COR-L47 (cell line): ENCODE data around the gene FCER1G.
"Not testable (repeated sequence)": the region's sequence is repeated elsewhere in the genome, so short reads cannot be mapped to it uniquely, and the experiment has no call there.

ENCODE experiments used
- DNase-seq: peaks from one replicate; lab custom pipeline; 2025; lab: John Stamatoyannopoulos, UW

FCER1G gene

DNA sequence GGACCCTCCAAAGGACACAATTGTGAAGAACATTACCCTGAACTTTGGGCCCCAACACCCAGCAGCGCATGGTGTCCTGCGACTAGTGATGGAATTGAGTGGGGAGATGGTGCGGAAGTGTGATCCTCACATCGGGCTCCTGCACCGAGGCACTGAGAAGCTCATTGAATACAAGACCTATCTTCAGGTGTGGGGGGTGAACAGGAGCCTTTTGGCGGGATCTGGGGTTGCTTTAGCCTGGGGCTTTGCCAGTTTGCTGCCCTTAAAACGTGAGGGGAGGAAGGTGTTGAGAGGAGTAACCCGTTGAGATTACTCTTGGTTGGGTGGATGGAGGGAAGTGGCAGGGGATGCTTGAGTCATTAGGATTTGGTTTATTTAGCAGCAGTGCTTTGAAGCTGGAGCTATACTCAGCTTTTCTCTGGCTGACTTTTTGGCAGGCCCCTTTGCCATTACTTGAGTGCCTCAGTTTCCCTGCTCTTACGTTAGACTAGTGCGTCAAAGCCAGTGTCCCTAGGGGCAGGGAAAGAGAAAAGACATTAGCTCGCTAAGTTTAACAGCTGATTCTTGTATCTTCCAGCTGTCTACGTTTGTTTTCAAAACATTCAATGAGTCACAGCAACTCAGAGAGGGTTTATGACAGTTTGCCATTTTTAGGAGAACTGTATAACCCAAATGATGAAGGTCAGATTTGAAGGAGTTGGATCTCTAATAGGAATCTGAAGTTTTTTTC is 8.5 kb upstream of the FCER1G start:
- no peak for DNase-seq

DNA sequence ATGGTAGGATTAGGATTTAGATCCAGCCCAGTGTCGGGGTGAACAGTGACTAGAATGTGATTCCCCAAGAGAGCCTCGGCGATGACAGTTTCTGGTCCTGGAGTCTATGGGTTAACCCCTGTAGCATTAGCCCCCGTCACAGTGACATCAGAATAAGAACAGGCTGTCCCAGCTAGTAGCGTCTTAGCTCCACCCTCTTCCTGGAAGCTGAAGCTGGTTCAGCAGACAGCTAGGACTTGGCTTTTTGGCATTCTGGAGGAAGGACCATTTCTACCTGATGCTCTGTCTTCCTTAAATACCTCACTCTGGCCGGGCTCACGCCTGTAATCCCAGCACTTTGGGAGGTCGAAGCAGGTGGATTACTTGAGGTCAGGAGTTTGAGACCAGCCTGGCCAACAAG is 7.9 kb upstream of the FCER1G start:
- no peak for DNase-seq

DNA sequence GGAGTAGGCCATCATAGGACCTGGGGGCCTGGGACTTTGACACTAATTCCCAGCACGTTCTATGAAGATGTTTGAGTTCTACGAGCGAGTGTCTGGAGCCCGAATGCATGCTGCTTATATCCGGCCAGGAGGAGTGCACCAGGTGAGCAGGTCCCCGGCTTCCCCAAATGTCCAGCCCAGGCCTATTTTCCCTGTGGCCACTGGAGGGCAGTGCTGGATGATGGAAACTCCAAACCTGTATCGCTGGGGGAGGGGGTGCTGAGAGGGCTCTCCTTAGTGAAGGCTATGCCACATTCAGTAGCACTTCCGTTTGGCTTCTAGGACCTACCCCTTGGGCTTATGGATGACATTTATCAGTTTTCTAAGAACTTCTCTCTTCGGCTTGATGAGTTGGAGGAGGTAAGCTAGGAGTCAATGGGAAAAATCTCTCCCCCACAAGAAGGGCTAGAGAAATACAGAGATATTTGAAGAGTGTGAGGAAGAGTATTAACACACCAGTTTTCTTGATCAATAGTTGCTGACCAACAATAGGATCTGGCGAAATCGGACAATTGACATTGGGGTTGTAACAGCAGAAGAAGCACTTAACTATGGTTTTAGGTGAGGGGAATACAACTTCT is 5.2 kb upstream of the FCER1G start:
- DNase-seq, result peak; percentile 84

DNA sequence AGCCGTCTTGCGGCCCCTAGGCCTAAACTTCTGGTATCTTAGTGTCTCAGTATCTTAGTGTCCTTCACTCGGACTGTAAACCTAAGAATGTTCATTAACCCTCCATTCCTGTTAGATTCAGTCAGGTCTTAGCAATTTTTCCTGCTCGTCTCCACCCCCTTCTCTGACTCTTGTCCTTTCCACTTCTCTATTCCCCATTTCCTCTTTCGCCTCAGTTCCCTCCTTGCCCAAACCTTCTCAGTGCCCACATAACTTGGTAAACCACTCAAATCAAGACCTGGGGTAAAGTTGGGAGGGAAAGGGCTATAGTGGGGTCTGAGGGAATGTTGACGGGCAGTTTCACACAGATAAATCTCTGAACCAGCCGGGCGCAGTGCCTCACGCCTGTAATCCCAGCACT is 726 bp upstream of the FCER1G start:
- DNase-seq, result no peak

DNA sequence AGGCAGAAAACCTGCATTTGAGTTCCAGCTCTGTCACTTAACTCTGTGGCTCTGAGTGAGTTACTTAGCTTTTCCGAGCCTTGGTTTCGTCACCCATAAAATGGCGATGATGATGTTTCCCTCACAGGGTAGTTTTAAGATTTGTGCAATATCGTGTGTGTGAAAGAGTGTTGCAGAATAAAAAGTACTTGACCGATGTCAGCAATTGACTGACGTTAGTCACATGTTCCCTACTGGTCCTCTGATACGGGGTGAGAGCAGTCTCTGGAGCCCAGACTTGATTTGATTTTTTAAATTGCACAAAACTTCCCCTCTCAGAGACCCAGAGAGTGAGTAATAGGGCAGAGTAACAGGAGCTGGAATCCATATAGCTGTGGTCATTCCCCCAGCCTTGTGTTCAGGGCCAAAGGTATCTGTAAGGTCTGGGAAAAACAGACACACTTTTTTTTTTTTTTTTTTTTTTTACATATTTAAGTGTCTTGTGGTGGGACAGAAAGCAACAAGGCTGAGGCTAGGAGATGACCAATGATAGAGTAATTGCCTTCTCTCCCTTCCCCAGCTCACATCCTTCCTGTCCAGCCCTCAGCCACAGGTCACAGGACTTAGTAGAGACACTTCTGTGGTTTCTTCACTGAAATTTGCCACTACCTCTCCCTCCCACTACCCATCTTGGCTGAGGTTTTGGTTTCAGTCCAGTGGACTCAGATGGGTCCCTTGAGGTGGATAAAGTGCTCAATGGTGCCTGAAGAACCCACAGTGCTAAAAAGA is 2.0 kb downstream of the FCER1G start:
- no peak for DNase-seq

DNA sequence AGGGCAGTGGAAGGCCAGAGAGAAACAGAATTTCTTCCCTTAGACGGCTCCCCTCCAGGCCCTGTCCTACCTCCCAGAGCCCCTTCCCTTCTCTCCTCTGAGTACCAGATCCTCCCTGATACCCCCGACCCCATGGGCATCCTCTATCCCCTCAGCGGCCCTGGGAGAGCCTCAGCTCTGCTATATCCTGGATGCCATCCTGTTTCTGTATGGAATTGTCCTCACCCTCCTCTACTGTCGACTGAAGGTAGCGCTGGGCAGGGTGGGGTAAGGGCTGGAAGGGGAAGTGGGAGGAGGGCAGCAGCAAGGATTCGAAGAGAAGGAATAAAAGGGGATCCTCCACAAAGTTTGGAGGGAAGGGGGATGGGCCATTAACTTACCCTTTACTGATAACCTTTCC is 2.7 kb downstream of the FCER1G start:
- no peak for DNase-seq

DNA sequence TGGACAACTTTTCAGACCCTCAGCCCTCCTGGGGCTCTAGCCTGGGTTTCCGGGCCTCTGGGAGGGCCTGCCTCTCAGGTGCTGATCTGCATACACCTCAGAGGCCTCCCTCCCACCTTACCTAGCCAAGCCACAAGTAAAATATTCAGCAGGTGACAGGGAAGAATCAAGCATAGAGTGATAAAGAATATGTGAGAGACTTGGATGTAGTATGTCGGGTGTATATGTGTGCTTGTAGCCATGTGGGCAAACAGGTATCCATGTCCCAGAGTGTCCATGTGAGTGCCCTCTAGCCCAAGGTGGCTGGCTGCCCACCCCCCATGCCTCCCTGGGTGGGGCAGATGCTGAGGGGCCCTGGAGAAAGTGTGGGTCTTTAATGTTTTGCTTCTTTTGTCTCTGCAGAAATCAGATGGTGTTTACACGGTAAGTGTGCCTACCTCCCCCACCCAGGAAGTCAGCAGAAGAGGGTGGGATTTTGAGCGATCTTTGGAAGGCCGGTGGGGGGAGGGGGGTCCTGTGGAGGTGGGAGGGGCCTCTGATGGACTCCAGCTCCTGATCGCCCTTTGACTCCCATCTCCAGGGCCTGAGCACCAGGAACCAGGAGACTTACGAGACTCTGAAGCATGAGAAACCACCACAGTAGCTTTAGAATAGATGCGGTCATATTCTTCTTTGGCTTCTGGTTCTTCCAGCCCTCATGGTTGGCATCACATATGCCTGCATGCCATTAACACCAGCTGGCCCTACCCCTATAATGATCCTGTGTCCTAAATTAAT is 3.4 kb downstream of the FCER1G start:
- DNase-seq, result no peak

DNA sequence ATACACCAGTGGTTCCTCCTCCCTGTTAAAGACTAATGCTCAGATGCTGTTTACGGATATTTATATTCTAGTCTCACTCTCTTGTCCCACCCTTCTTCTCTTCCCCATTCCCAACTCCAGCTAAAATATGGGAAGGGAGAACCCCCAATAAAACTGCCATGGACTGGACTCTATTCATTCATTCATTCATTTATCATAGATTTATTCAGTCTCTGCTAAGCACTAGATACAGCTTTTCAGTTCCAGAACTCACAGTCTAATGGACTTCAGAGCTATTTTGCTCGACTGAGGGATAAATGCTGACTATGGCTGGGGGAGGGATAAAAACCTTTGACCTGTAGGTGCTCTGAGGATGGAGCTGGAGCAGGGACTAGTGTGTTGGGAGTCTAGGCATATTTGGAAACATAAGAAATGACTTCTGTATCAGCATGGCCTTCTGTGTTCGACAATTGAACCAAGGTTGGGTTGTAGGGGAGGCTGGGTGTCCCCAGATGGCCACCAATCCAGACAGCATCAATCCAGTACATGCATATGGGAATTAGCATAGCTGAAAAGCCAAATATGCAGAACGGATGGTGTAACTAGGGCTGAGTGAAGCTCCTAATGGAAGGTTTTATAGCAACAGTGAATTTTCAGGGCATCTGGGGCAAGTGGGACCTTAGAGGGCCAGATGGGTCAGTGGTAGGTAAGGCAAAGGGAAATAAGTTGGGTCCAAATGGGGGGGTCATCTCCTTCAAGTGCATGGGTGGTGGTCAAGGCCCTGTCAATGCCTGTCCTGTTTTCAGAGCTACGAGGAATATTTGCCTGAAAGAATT is 4.2 kb downstream of the FCER1G start:
- DNase-seq, result no peak

DNA sequence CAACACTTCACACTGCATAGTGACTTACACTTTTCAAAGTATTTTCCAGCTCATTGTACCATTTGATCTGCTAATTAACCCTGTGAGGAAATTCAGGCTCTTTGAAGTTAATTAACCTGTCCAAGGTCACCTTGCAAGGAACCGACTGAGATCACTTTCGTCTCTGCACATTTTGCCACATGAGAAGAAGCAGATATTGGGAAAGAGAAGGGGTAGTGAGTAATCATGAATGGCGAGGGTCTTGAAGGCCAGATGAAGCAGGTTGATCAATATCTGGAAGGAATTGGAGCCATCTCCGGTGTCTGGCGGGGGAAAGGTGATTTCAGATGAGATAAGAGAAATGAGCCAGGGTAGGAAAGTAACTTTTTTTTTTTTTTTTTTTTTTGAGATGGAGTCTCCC is 4.9 kb downstream of the FCER1G start:
- no peak for DNase-seq

DNA sequence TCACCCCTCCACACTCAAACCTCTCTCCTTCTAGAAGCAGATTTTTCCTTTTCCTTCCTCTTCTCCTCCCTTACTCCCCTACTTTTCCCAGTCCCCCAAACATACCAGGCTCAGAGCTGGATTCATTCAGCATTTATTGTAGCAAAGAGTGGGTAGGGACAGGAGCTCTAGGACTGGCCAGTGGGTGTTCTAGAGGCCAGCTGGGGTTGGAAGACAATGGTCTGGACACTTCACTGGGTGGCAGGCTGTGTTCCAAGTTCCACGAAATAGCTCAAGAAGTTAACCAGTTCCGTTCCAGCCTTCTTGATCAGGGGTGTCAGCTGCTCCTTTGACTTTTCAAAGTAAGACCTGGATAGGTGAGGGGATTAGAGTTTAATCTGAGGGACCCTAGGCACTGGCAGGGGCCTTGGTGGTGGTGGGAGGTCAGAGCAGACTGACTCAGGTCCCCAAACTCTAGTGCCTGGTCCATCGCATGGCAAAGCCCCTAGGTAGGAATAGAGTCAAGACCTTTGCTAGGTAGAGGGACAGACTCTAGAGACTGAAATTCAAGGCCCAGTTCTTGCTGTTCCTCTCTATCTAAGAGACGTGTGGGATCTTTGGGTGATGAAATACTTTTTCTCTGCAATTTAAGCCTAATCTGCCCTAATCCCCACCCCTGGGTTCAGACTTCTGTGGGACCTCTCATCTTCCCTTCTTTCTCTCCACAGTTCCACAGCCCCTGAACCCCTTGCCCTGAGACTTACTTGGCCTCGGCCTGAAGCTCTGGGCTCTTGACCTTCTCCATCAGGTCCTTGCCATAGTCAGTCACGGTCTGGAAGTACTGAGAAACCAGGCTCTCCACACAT is 7.3 kb downstream of the FCER1G start:
- DNase-seq, result no peak

DNA sequence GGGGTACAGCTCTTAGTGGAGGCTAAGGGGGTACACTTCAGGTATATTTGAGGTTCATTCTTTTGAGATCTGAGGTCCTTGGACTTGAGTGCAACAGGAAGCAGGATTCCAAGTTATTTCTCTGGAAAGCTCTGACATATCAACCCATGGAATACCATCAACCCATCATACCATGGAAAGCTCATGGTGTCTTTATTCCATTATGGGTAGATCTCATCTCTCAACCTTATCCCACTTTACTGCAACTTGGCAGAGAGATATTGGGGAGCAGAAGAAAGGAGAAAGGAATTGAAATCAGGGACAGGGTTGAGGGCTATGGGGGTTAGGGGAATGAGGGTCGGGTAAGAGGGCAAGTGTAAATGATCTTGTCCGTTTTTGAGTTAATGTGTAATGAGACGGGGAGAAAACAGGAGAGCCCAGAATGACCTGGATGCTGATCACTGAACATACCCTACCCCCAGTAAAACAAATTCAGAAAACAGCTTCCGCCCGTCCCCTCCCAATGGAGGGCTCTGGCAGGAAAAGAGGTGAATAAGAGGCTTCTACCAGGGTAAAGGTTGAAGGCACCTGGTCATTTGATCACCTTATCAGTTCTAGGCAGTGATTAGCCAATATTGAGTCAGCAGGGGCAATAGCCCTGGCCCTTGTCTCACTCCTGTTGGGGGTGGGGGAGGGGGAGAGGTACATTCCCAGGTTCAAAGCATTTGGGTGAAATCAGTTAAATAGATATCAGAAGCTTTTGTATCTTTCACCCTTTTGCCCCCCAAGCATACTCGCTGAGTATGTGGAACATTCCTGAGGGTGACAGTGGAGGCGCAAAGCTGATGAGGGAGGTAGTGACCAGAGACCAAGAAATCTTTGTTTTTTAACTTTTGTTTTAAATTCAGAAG is 9.0 kb downstream of the FCER1G start:
- DNase-seq, result no peak

DNA sequence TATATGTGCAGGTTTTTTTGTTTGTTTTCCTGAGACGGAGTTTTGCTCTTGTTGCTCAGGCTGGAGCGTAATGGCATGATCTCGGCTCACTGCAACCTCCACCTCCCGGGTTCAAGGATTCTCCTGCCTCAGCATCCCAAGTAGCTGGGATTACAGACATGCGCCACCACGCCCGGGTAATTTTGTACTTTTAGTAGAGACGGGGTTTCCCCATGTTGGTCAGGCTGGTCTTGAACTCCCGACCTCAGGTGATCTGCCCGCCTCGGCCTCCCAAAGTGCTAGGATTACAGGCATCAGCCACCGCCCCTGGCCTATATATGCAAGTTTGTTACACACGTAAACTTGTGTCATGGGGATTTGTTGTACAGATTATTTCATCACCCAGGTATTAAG is 9.6 kb downstream of the FCER1G start:
- DNase-seq, result not testable (repeated sequence)

DNA sequence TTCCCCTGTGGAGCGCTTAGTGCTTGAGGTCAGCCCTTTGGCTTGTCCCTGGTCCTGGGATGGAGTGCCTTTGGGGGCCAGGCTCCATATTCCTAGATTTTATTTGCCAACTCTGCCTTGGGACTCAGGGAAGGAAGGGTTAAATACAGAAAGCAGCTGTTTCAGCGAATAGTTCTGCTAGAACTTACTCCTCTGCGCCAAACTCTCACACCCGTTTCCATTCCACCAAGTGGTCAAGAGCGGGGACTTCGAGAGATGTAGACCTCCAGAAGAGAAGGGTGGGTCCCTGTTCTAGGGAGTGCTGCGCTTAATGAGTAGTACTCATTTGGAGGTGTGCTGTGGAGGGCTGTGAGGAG is 10.1 kb downstream of the FCER1G start:
- DNase-seq, result no peak

DNA sequence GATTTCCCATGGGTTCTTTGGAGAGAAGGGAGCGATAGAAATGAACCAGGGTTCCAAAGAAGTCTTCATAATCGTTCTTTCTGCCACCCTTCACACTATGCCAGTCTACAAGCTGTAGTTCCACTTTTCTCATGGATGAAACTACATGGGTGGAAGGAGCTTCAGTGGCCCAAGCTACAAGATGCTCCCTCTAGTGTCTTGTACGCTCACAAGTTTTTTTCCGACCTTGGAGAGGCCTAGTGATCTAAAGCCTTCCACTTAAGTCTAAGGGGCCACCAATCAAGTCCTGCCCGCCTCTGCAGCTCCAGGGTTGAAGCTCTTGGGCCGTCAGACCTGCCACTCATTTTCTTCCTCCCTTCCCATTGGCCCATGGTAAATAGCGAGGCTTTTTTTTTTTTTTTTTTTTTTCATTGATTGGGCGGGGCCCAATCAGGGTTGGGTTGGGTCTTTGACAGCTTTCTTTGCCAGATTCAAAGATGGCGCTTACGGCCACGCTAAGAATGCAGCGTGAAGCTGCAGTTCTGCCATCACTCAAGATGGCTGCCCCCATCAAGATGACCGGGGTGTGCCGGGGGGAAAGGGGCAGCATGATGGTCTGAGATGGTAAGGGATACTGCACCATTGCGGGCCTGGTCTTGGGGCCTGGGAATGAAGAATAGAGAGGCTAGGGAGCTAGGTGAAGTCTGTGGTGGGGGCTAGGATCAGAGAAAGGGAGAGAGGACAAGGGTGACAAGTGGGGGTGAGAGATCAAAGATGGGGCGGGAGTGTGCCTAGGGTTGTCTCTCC is 10.6 kb downstream of the FCER1G start, which contains the start of gene TOMM40L:
Gene TOMM40L (plus strand): TSS at position 527 of the 786 bp plus-strand sequence. CDS start 430 bp downstream, outside the sequence.
- DNase-seq, result peak; percentile 95

DNA sequence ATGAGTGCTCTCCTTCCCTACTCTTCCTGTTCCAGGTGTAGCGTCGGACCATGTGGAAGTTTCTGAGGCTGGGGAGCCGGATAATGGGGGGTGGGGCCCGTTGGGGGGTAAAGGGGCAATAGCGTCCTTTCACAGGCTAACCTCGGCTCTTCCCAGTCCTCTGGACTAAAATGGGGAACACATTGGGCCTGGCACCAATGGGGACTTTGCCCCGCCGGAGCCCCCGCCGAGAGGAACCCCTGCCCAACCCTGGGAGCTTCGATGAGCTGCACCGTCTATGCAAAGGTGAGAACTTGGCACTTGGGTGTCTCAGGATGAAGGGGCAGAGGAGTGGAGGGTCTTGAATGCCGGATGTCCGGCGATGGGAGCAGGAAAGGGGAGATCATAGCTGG is 11.2 kb downstream of the FCER1G start:
- no peak for DNase-seq

DNA sequence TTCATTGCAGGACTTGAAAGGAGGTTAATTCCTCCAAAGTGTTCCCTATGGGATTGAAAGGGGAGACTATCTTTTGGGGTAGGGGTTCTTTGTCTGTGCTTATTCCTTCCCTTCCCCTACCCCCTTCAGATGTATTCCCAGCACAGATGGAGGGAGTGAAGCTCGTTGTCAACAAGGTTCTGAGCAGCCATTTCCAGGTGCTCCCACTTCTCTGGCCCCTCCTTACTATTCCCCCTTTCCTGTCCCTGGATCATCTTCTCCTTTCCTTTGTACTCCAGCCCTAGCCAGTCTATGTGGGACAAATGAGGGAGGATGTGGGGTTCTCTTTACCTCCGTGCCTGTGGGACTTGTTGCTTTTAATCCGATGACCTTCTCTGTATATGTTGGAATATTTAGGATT is 11.7 kb downstream of the FCER1G start:
- no peak for DNase-seq

DNA sequence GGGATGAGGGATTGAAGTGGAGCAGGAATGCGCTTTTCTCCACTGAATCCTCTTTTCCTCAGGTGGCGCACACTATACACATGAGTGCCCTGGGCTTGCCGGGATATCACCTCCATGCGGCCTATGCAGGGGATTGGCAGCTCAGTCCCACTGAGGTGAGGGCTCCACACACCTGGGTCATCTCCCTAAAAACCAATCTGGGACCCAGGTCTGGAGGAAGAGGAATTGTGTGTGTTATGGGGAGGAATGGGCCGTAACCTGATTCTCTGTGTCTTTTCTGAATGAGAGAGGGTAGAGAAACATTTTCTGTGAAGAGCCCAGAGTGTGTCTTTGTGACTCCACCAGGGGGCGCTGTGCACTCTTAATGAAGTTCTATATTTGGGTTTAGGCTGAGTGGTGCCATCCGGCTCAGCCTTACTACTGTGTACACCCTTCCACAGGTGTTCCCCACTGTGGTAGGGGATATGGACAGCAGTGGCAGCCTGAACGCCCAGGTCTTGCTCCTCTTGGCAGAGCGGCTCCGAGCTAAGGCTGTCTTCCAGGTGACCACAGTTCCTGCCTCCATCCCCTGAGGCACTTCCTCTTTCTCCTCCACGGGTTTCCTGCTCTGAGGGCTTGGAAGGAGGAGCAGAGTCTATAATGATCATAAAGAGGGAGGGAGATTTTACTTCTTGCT is 12.2 kb downstream of the FCER1G start:
- peak; percentile 87 for DNase-seq

DNA sequence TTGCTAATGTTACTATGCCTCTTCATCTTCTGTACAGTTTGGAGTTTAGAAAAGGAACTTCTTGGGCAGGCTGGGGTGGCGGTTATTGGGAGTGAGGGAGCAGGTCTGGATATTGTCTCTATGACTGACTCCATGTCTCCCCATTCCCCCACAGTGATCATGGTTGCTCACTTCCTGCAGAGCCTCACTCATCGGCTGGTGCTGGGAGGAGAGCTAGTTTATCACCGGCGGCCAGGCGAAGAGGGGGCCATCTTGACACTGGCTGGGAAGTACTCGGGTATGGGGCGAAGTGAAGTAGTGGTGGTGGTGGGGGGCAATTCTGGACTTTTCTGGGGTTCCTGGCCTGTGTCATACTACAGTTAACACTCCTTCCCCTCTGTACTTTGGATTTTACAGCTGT is 12.9 kb downstream of the FCER1G start:
- no peak for DNase-seq
